Regular cardiac myocyte (primary cell): Measurements from ENCODE around the gene SEC61A2. TPM values are rescaled to one million over a fixed set of nuclear protein-coding genes. Genes with fewer than 3 reads are reported as not detected.

ENCODE experiments used
- total RNA-seq: library from RNA; depleted of rRNA; stranded (reverse); fragments of >200 nt; gene quantifications from 2 replicates; pipeline ENCODE4 v1.2.3, GENCODE V29; 2014

Gene SEC61A2
- total RNA-seq: 10.2 and 10.4 TPM in 2 replicates

DNA sequence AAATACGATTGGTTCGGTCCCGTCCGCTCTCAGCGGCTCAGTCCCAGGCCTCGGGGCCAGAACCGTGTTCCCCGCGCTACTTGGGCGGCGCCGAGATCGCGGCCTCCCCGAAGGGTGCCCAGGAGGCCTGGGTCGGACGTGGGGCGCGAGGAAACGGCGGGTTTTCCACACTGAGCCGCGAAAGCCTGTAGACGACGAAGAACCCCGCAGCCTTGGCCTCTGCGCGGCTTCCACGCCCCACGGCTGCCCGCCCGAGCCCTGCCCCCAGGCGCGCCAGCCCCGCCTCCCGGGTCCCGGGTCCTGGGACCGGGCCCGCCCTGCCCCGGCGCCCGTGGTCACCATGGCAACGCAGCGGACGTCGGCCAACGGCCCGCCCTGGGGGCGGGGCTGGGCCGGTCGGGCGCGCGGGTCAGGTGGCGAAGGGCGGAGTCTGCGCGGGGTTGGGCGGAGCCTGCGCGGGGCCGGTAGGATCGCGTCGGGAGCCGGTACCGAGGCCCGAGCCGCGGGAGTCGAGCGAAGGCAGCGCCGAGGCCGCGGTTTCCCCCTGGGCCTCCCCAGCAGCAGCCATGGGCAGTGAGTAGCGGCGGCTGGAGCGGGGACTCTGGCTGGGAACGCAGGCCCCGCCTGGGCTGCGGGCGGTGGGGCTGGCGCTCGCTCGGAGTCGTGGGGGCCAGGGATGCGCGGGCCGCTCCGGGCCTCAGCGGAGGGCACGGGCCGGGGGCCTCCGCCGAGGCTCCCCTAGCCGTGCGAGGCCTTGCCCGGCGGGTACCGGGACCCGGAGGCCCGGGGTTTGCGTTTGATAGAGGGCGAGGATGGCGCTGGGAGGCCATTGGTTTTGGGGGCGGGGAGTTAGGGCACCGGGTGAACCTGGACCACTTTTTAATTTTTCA, at the start of gene SEC61A2:
Gene SEC61A2, plus strand, starts transcription at position 456 of the 890 bp plus-strand sequence. Its CDS starts 111 bp downstream, at position 567.

GRCh38 chr10:12195603-12196506, 66.4 kb downstream of the SEC61A2 start, which contains the start of the genes CDC123 and NUDT5:
TSS of gene CDC123 (plus strand) at chr10:12196188. CDS start at chr10:12196246, 58 bp downstream.
TSS of gene NUDT5 (minus strand) at chr10:12195891. CDS start at chr10:12186291, 9,600 bp downstream.

Other genes starting within 250 kb of the SEC61A2 start
- gene UPF2, start 86.9 kb upstream of the SEC61A2 start, total RNA-seq: 13.5 and 18.4 TPM in 2 replicates
- 15.0 and 21.7 TPM in 2 replicates for gene DHTKD1, start 60.7 kb upstream of the SEC61A2 start, total RNA-seq
- 48.8 and 65.8 TPM in 2 replicates for gene NUDT5, start 66.2 kb downstream of the SEC61A2 start, total RNA-seq
- 123 and 198 TPM in 2 replicates for gene CDC123, start 66.5 kb downstream of the SEC61A2 start, total RNA-seq
- 1.5 and 2.8 TPM in 2 replicates for gene CAMK1D, start 219.9 kb downstream of the SEC61A2 start, total RNA-seq